Dendritic cell treated with granulocyte-macrophage colony-stimulating factor and Interleukin-4, amounts not matched to agents 40 ng/mL and 50 ng/mL, for 4 days (primary cell): Measurements from ENCODE around the gene PREB.

Experiments used
- H3K27ac Mint-ChIP-seq: one replicate; pipeline ENCODE4 v1.8.0; 2022; ENCODE audit warnings: mild to moderate bottlenecking, mixed read lengths
- H3K27me3 Mint-ChIP-seq: one replicate; pipeline ENCODE4 v1.8.0; 2022; ENCODE audit warnings: mild to moderate bottlenecking, mixed read lengths
- H3K36me3 Mint-ChIP-seq: one replicate; pipeline ENCODE4 v1.8.0; 2022; ENCODE audit warnings: low read depth, mixed read lengths
- H3K4me1 Mint-ChIP-seq: one replicate; pipeline ENCODE4 v1.8.0; 2022; ENCODE audit warnings: low read depth, mixed read lengths
- H3K4me3 Mint-ChIP-seq: one replicate; pipeline ENCODE4 v1.8.0; 2022; ENCODE audit warnings: mild to moderate bottlenecking, moderate library complexity, mixed read lengths
- H3K9me3 Mint-ChIP-seq: one replicate; pipeline ENCODE4 v1.8.0; 2022; ENCODE audit warnings: mixed read lengths
- intact Hi-C: fragments of 100-400 bp; cut with micrococcal nuclease; formaldehyde crosslinking; loops from one replicate; pipeline ENCODE4 v1.15.0; 2022

Gene PREB

GRCh38 chr2:27089111-27089954, 45.1 kb downstream of the PREB start:
- intact Hi-C loops = loop anchor here (5.0 kb wide), 1 partner anchor 123 kb away; the partner anchor contains the start of genes ATRAID and SLC5A6
- H3K36me3 Mint-ChIP-seq = no peaks in the 10 kb centered on the region
- no peak overlapping the region for H3K27ac Mint-ChIP-seq
- H3K4me1 Mint-ChIP-seq = peaks cover 28% of the 10 kb centered on the region
- H3K27me3 Mint-ChIP-seq = peaks cover 2% of the 10 kb centered on the region
- no peaks in the 10 kb centered on the region for H3K9me3 Mint-ChIP-seq
- H3K4me3 Mint-ChIP-seq = no peak overlapping the region

- Mint-ChIP-seq H3K4me3 (no peak overlapping the region), H3K36me3 (no peaks in the 10 kb centered on the region), H3K27ac (no peak overlapping the region), H3K4me1 (peaks cover 32% of the 10 kb centered on the region), H3K27me3 (peaks cover 2% of the 10 kb centered on the region), H3K9me3 (no peaks in the 10 kb centered on the region)
- intact Hi-C loops = loop anchor here (5.0 kb wide), 1 partner anchor 124 kb away; the partner anchor contains the start of genes ATRAID and SLC5A6
Observed at GRCh38 chr2:27088634-27089033, 45.8 kb downstream of the PREB start.

GRCh38 chr2:27087823-27088410, 46.5 kb downstream of the PREB start:
- H3K4me1 Mint-ChIP-seq = peaks cover 34% of the 10 kb centered on the region

GRCh38 chr2:27086724-27087593, 47.5 kb downstream of the PREB start, which contains the start of gene KHK:
Gene KHK (plus strand): TSS chr2:27086772. CDS start chr2:27087260, 488 bp downstream.
- Mint-ChIP-seq H3K4me3 (peak within 1 kb of the TSS; percentile 87), H3K27me3 (peaks cover 2% of the 10 kb centered on the region), H3K4me1 (peaks cover 42% of the 10 kb centered on the region), H3K27ac (peak within 1 kb of the TSS; percentile 89), H3K36me3 (no peaks in the 10 kb centered on the region), H3K9me3 (no peaks in the 10 kb centered on the region)
- intact Hi-C loops = loop anchor here (5.0 kb wide), 1 partner anchor 125 kb away; the partner anchor contains the start of genes ATRAID and SLC5A6

More at GRCh38 chr2:27087823-27088410, 46.5 kb downstream of the PREB start:
- no peak overlapping the region for H3K4me3 Mint-ChIP-seq
- no peaks in the 10 kb centered on the region for H3K36me3 Mint-ChIP-seq
- intact Hi-C loops = loop anchor here (5.0 kb wide), 1 partner anchor 124 kb away; the partner anchor contains the start of genes ATRAID and SLC5A6
- peaks cover 2% of the 10 kb centered on the region for H3K27me3 Mint-ChIP-seq
- no peak overlapping the region for H3K27ac Mint-ChIP-seq
- no peaks in the 10 kb centered on the region for H3K9me3 Mint-ChIP-seq

DNA sequence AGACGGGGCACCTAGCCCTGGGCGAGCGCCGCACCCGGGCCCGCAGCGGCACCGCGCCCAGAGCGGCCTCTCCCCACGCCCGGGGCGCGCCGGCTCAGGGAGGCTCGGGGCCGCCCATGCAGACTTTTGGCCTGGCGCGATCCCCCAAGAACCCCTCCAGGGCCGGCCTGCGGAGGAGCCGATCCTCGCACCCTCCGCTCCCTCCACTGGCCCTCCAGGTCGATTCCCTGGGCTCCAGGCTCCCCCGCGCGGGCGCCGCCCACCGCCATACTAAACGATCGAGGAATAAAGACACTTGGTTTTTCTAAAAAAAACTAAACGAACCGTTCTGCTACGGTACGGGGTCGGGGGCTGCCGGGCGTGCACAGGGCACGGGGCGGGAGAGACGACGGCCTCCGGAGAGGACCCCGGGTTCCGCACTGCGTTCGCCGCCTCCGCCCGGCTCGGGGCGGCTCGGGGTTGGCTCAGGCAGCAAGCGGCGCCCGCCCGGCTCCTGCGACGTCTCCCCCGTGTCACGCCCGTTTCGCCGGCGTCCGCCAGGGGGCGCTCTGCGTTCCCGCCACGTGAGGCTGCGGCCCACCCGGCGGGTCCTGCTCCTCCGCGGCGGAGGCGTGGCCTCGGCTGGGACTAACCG, 48.2 kb downstream of the PREB start:
- H3K4me3 Mint-ChIP-seq = peak overlapping the region; percentile 87
- no peaks in the 10 kb centered on the region for H3K36me3 Mint-ChIP-seq
- no peaks in the 10 kb centered on the region for H3K9me3 Mint-ChIP-seq
- intact Hi-C loops = loop anchor here (5.0 kb wide), 1 partner anchor 126 kb away; the partner anchor contains the start of genes ATRAID and SLC5A6
- peaks cover 50% of the 10 kb centered on the region for H3K4me1 Mint-ChIP-seq
- H3K27me3 Mint-ChIP-seq = peaks cover 2% of the 10 kb centered on the region
- H3K27ac Mint-ChIP-seq = peak overlapping the region; percentile 89

DNA sequence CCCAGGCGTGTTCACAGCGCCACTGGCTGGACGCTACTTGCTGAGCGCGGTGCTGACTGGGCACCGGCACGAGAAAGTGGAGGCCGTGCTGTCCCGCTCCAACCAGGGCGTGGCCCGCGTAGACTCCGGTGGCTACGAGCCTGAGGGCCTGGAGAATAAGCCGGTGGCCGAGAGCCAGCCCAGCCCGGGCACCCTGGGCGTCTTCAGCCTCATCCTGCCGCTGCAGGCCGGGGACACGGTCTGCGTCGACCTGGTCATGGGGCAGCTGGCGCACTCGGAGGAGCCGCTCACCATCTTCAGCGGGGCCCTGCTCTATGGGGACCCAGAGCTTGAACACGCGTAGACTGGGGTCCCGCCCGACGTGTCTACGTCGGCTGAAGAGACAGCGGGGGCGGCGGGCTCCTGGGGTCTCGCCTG, 48.8 kb downstream of the PREB start:
- H3K4me1 Mint-ChIP-seq = peaks cover 55% of the 10 kb centered on the region
- H3K27me3 Mint-ChIP-seq = peaks cover 2% of the 10 kb centered on the region
- peak overlapping the region; percentile 89 for H3K27ac Mint-ChIP-seq
- H3K4me3 Mint-ChIP-seq = peak overlapping the region; percentile 87
- intact Hi-C loops = loop anchor here (5.0 kb wide), 1 partner anchor 127 kb away; the partner anchor contains the start of genes ATRAID and SLC5A6
- no peaks in the 10 kb centered on the region for H3K9me3 Mint-ChIP-seq
- no peaks in the 10 kb centered on the region for H3K36me3 Mint-ChIP-seq

GRCh38 chr2:27085062-27085672, 49.3 kb downstream of the PREB start:
- Mint-ChIP-seq H3K27me3 (peaks cover 2% of the 10 kb centered on the region), H3K36me3 (no peaks in the 10 kb centered on the region), H3K9me3 (no peaks in the 10 kb centered on the region), H3K4me1 (peaks cover 60% of the 10 kb centered on the region), H3K4me3 (peak overlapping the region; percentile 87), H3K27ac (peak overlapping the region; percentile 89)
- intact Hi-C loops = loop anchor here (5.0 kb wide), 1 partner anchor 127 kb away; the partner anchor contains the start of genes ATRAID and SLC5A6

DNA sequence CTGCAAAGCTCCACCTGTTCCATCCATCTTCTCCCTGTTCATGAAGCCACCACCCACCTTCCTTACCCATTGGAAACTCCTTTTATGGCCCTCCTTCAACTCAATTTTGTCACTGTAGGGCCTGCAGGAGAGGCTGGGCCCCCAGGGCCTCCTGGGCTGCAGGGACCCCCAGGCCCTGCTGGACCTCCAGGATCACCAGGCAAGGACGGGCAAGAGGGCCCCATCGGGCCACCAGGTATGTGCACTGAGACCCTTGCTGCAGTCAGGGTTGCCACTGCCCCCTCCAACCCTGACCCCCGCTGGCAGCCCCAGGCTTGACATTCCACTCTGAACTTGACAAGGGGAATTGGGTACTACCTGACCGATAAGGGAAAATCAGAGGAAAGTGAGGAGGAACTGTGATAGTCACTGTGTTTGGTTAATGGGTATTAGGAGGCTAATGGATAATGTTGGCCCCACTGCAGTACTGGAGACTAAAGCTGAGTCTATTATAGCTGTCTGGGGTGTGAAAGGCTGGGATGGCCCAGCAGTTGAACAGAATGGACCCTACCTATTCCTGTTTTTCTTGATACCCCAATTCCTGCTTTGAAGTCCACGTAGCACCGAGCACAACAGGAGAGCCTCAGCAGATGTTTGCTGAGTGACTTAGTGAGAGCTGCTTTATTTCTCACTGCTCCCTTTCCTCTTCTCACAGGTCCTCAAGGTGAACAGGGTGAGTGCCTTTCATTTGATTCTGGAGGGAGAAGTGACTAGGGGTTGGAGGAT, 50.0 kb downstream of the PREB start:
- no peaks in the 10 kb centered on the region for H3K36me3 Mint-ChIP-seq
- intact Hi-C loops = loop anchor here (5.0 kb wide), 2 partner anchors 122 to 128 kb away; partner anchors contain the start of genes ATRAID and SLC5A6
- H3K4me1 Mint-ChIP-seq = peaks cover 65% of the 10 kb centered on the region
- no peaks in the 10 kb centered on the region for H3K9me3 Mint-ChIP-seq
- H3K27ac Mint-ChIP-seq = peak overlapping the region; percentile 89
- no peak overlapping the region for H3K4me3 Mint-ChIP-seq
- peaks cover 2% of the 10 kb centered on the region for H3K27me3 Mint-ChIP-seq

GRCh38 chr2:27083410-27084296, 50.8 kb downstream of the PREB start:
- Mint-ChIP-seq H3K4me1 (peaks cover 67% of the 10 kb centered on the region), H3K27me3 (peaks cover 3% of the 10 kb centered on the region), H3K9me3 (no peaks in the 10 kb centered on the region), H3K36me3 (no peaks in the 10 kb centered on the region), H3K4me3 (no peak overlapping the region), H3K27ac (peak overlapping the region; percentile 89)
- intact Hi-C loops = loop anchor here (5.0 kb wide), 1 partner anchor 121 kb away; no protein-coding TSS in a partner anchor

DNA sequence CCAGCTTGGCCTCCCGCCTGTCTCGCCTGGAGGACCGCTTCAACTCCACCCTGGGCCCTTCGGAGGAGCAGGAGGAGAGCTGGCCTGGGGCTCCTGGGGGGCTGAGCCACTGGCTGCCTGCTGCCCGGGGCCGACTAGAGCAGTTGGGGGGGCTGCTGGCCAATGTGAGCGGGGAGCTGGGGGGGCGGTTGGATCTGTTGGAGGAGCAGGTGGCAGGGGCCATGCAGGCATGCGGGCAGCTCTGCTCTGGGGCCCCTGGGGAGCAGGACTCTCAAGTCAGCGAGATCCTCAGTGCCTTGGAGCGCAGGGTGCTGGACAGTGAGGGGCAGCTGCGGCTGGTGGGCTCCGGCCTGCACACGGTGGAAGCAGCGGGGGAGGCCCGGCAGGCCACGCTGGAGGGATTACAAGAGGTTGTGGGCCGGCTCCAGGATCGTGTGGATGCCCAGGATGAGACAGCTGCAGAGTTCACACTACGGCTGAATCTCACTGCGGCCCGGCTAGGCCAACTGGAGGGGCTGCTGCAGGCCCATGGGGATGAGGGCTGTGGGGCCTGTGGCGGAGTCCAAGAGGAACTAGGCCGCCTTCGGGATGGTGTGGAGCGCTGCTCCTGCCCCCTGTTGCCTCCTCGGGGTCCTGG, 51.5 kb downstream of the PREB start:
- intact Hi-C loops = loop anchor here (5.0 kb wide), 1 partner anchor 121 kb away; no protein-coding TSS in a partner anchor
- Mint-ChIP-seq H3K4me1 (peaks cover 69% of the 10 kb centered on the region), H3K9me3 (no peaks in the 10 kb centered on the region), H3K36me3 (no peaks in the 10 kb centered on the region), H3K27ac (peak overlapping the region; percentile 89), H3K4me3 (no peak overlapping the region), H3K27me3 (peaks cover 6% of the 10 kb centered on the region)
